Endothelial cell of umbilical vein (primary cell): ENCODE data around the gene ZNF423. TPM values are rescaled to one million over a fixed set of nuclear protein-coding genes. Genes with fewer than 3 reads are reported as not detected.

Experiments
- BruUV-seq: library from RNA; stranded (reverse); fragments of 400-500 nt; replicated peaks from 2 replicates; lab custom pipeline; 2021; lab: Mats Ljungman, UMichigan
- CTCF ChIA-PET: fragments of 300-600, 350-600 bp; sonication (Branson Sonifier 250); formaldehyde crosslinking; loops from one replicate; lab custom pipeline; 2021; ENCODE audit warnings: antibody characterized with exemption, inconsistent platforms; lab: Charles Lee
- POLR2A ChIA-PET: fragments of 300-600, 350-600 bp; sonication (Branson Sonifier 250); formaldehyde crosslinking; loops from one replicate; lab custom pipeline; 2021; ENCODE audit warnings: antibody characterized with exemption, inconsistent platforms; lab: Charles Lee
- DNase-seq: peaks from one replicate; pipeline ENCODE4 v3.0.0-alpha.2; 2011; ENCODE audit warnings: low read depth, low spot score
- FAIRE-seq: peaks from 2 replicates; lab custom pipeline; 2011; peaks lifted over from hg19 to GRCh38; lab: Jason Lieb, UNC
- H2AFZ ChIP-seq: 2 replicates; pipeline ENCODE4 v1.6.0; 2012; ENCODE audit warnings: low read depth, low read length, control low read depth, inconsistent platforms
- H3K27ac ChIP-seq: 2 replicates; pipeline ENCODE4 v1.5.1; 2011; ENCODE audit warnings: low read depth, mild to moderate bottlenecking, control low read depth, low read length, moderate library complexity; ENCODE audit not compliant: insufficient read depth
- H3K27me3 ChIP-seq, 2 experiments: 2 replicates each; pipeline versions ENCODE4 v1.6.0 to v1.6.1; 2011; ENCODE audit warnings: low read length in 2 of 2, mixed read lengths in 1 of 2; ENCODE audit not compliant: control insufficient read depth in 2 of 2, insufficient read depth in 2 of 2
- H3K36me3 ChIP-seq, 2 experiments: 2 replicates in 1 of 2; 3 replicates in 1 of 2; pipeline ENCODE4 v1.5.1; 2011; ENCODE audit warnings: low read length in 2 of 2, mild to moderate bottlenecking in 1 of 2, moderate library complexity in 1 of 2; ENCODE audit not compliant: control insufficient read depth in 2 of 2, insufficient read depth in 2 of 2; ENCODE audit errors: extremely low read depth in 1 of 2
- H3K4me1 ChIP-seq: 3 replicates; pipeline ENCODE4 v1.5.1; 2011; ENCODE audit warnings: mild to moderate bottlenecking, low read length; ENCODE audit not compliant: control insufficient read depth, insufficient read depth; ENCODE audit errors: extremely low read depth
- H3K4me2 ChIP-seq: 2 replicates; pipeline ENCODE4 v1.6.1; 2011; ENCODE audit warnings: low read length, control low read depth, mixed read lengths; ENCODE audit not compliant: insufficient read depth
- H3K4me3 ChIP-seq, 3 experiments: fragments of 200-600 bp in 1 of 3; sonication (generic), shearing (Covaris generic) in 1 of 3; replicated peaks in 1 of 3; 2 replicates each; pipeline ENCODE4 v1.5.1; 2011 to 2016; ENCODE audit warnings: control low read depth in 3 of 3, low read length in 3 of 3, mild to moderate bottlenecking in 2 of 3, inconsistent platforms in 1 of 3, low read depth in 1 of 3, moderate library complexity in 1 of 3; ENCODE audit not compliant: insufficient read depth in 1 of 3
- H3K79me2 ChIP-seq: 2 replicates; pipeline ENCODE4 v1.6.0; 2012; ENCODE audit warnings: low read length, inconsistent platforms; ENCODE audit not compliant: control insufficient read depth, insufficient read depth
- H3K9ac ChIP-seq: replicated peaks from 2 replicates; pipeline ENCODE3; 2011; ENCODE audit warnings: low read length, control low read depth; ENCODE audit not compliant: insufficient read depth; ENCODE audit errors: extremely low read depth
- H3K9me1 ChIP-seq: replicated peaks from 3 replicates; pipeline ENCODE4 v1.6.0; 2011; ENCODE audit warnings: mild to moderate bottlenecking, low read length; ENCODE audit not compliant: control insufficient read depth, insufficient read depth; ENCODE audit errors: extremely low read depth
- H3K9me3 ChIP-seq: replicated peaks from 2 replicates; pipeline ENCODE4 v1.5.1; 2012; ENCODE audit warnings: low read length, inconsistent platforms; ENCODE audit not compliant: control insufficient read depth, insufficient read depth
- H4K20me1 ChIP-seq: replicated peaks from 2 replicates; pipeline ENCODE3; 2011; ENCODE audit warnings: mild to moderate bottlenecking, low read length; ENCODE audit not compliant: control insufficient read depth, insufficient read depth; ENCODE audit errors: extremely low read depth
- CTCF ChIP-seq, 2 donors: IDR thresholded peaks; 1 replicate in 1 of 2; 2 replicates in 1 of 2; pipeline ENCODE4 v1.5.1; 2011; ENCODE audit warnings: low read length in 2 of 2, mild to moderate bottlenecking in 2 of 2, moderate library complexity in 2 of 2, control low read depth in 1 of 2, inconsistent platforms in 1 of 2, low read depth in 1 of 2; ENCODE audit not compliant: insufficient read depth in 1 of 2; ENCODE audit errors: extremely low read depth in 1 of 2
- EZH2 ChIP-seq: IDR thresholded peaks from 2 replicates; pipeline ENCODE4 v1.6.1; 2012; ENCODE audit warnings: borderline replicate concordance, low read depth, mild to moderate bottlenecking, moderate library complexity, low read length, inconsistent platforms; ENCODE audit not compliant: severe bottlenecking
- FOS ChIP-seq: IDR thresholded peaks from 2 replicates; pipeline ENCODE4 v1.6.1; 2011; ENCODE audit warnings: mild to moderate bottlenecking, low read length, moderate library complexity, borderline replicate concordance; ENCODE audit not compliant: insufficient read depth
- GATA2 ChIP-seq: IDR thresholded peaks from 2 replicates; pipeline ENCODE4 v1.7.0; 2011; ENCODE audit warnings: low read depth, mild to moderate bottlenecking, moderate library complexity, mixed read lengths, low read length; ENCODE audit not compliant: insufficient read length, insufficient read depth
- JUN ChIP-seq: IDR thresholded peaks from 2 replicates; pipeline ENCODE4 v1.6.1; 2011; ENCODE audit warnings: borderline replicate concordance, low read depth; ENCODE audit not compliant: insufficient read length, insufficient read depth
- MYC ChIP-seq: IDR thresholded peaks from one replicate; pipeline ENCODE4 v1.6.1; 2011; ENCODE audit warnings: mild to moderate bottlenecking, low read depth, low read length
- POLR2A ChIP-seq: IDR thresholded peaks from 2 replicates; pipeline ENCODE4 v1.6.1; 2012; ENCODE audit warnings: low read depth, mild to moderate bottlenecking, control low read depth, low read length
- POLR2AphosphoS5 ChIP-seq: IDR thresholded peaks from 2 replicates; pipeline ENCODE4 v1.6.1; 2012; ENCODE audit warnings: low read depth, mild to moderate bottlenecking, control low read depth, low read length, moderate library complexity; ENCODE audit not compliant: insufficient read depth
- dilution Hi-C: fragments of 300-500 bp; cut with MboI; formaldehyde crosslinking; loops from one replicate; pipeline ENCODE4 v1.15.0; 2019; ENCODE audit warnings: low sequenced_read_pairs; ENCODE audit not compliant: extremely low pct_ligation_motif_present
- intact Hi-C: fragments of 100-400 bp; cut with micrococcal nuclease; formaldehyde crosslinking; loops from one replicate; pipeline ENCODE4 v1.10.0; 2022
- polyA plus RNA-seq, 4 experiments: library from polyadenylated mRNA; depleted of rRNA in 3 of 4; stranded (reverse) in 3 of 4; unstranded in 1 of 4; fragments of >200 nt; gene quantifications; 2 replicates each; pipeline versions ENCODE4 v1.2.1 to v1.2.3, GENCODE V29; 2011 to 2012; ENCODE audit warnings: missing spikeins in 1 of 4
- total RNA-seq: library from RNA; stranded (reverse); gene quantifications from 2 replicates; pipeline ENCODE4 v1.2.3, GENCODE V29; 2021
- TF ChIP-seq, protein P1 (sequence below): IDR thresholded peaks from 2 replicates; pipeline ENCODE4 v1.6.1; 2011; ENCODE audit not compliant: insufficient read depth, insufficient read length

Gene ZNF423
- total and polyA plus RNA-seq, 2 donors (not counting 3 experiments of a cell fraction or from before 2014, with no cell fraction given): 2.2 to 8.1 TPM

DNA sequence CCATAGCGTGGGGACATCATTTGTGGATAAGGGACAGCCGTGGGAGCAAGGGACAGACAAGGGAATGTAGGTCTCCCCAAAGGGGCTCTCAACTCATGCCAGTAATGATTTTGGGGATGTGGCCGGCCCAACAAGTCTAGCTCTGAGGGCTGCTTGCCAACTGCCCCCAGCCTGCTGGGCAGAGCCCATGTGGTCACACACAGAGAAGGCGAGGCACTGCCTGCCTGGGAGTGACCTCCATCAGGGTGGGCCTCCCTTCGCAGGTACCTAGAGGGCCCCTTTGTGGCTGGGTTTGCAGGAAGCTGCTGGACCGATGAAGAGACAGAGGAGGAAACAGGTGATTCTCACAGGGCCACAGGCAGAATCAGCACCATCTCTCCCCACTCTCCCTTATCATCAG lies 305.2 kb downstream of the ZNF423 start:
- no peaks in the 10 kb centered on the region for H3K36me3 ChIP-seq
- ChIA-PET CTCF (interaction anchor here (2.1 kb wide), 1 partner anchor 43 kb away, joined by 5 read pairs; no protein-coding TSS in a partner anchor), POLR2A (no interaction called here)
- dilution Hi-C loops: no loop called here
- BruUV-seq: no TSS peak
- no peak overlapping the region for H3K9ac ChIP-seq
- FAIRE-seq: no peak
- no peak overlapping the region for H3K4me2 ChIP-seq
- no peak overlapping the region for H3K27ac ChIP-seq
- H3K4me1 ChIP-seq: no peaks in the 10 kb centered on the region
- H3K9me3 ChIP-seq: no peaks in the 10 kb centered on the region
- no peaks in the 10 kb centered on the region for H3K9me1 ChIP-seq
- H2AFZ ChIP-seq: no peak overlapping the region
- H4K20me1 ChIP-seq: no peaks in the 10 kb centered on the region
- no peaks in the 10 kb centered on the region for H3K27me3 ChIP-seq
- no peak overlapping the region for H3K4me3 ChIP-seq
- TF ChIP-seq MYC (no peak), EZH2 (no peak), FOS (no peak), GATA2 (no peak), POLR2A (no peak), CTCF (IDR thresholded peaks at IDR 0.05; ENCODE audit: extremely low read depth in 1 of 2, insufficient read depth in 1 of 2, low read depth in 1 of 2, low read length in 2 of 2) (no peak), POLR2AphosphoS5 (no peak), JUN (no peak)
- TF ChIP-seq, protein P1, sequence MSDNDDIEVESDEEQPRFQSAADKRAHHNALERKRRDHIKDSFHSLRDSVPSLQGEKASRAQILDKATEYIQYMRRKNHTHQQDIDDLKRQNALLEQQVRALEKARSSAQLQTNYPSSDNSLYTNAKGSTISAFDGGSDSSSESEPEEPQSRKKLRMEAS: no peak
- intact Hi-C loops: loop anchor here (10.0 kb wide), 1 partner anchor 154 kb away; no protein-coding TSS in a partner anchor
- H3K79me2 ChIP-seq: no peaks in the 10 kb centered on the region
- DNase-seq: no peak
